HG02588 (cell line): ENCODE data around the gene COL5A3.

ENCODE experiments used
- ATAC-seq: cut with Tn5 transposase; IDR thresholded peaks from one replicate; pipeline ENCODE4 v1.9.1; 2021; ENCODE audit warnings: mild to moderate bottlenecking, moderate library complexity; ENCODE audit not compliant: unreplicated experiment

COL5A3 gene

GRCh38 chr19:10011974-10012373 is 1.7 kb upstream of the COL5A3 start:
- no peak for ATAC-seq

GRCh38 chr19:10010939-10011338 is 635 bp upstream of the COL5A3 start:
- no peak for ATAC-seq

- ATAC-seq: no peak
Measured at GRCh38 chr19:10009714-10010224, 535 bp downstream of the COL5A3 start.

- no peak for ATAC-seq
Measured at GRCh38 chr19:10008184-10008765, 2.0 kb downstream of the COL5A3 start.

- no peak for ATAC-seq
Measured at GRCh38 chr19:10007371-10008183, 2.7 kb downstream of the COL5A3 start.

GRCh38 chr19:10006752-10007323 is 3.5 kb downstream of the COL5A3 start:
- ATAC-seq: no peak

- ATAC-seq: no peak
Measured at GRCh38 chr19:10006335-10006708, 4.0 kb downstream of the COL5A3 start.

- no peak for ATAC-seq
Measured at GRCh38 chr19:10005632-10006334, 4.5 kb downstream of the COL5A3 start.

GRCh38 chr19:10004617-10005016 is 5.7 kb downstream of the COL5A3 start:
- ATAC-seq: no peak

GRCh38 chr19:10003271-10003670 is 7.0 kb downstream of the COL5A3 start:
- no peak for ATAC-seq

GRCh38 chr19:10001899-10002298 is 8.4 kb downstream of the COL5A3 start:
- ATAC-seq: no peak

GRCh38 chr19:10000171-10000826 is 10.0 kb downstream of the COL5A3 start:
- ATAC-seq: no peak

GRCh38 chr19:9996541-9996940 is 13.8 kb downstream of the COL5A3 start:
- ATAC-seq: no peak

GRCh38 chr19:9995999-9996398 is 14.3 kb downstream of the COL5A3 start:
- ATAC-seq: no peak

- ATAC-seq: no peak
Measured at GRCh38 chr19:9995084-9995483, 15.2 kb downstream of the COL5A3 start.

GRCh38 chr19:9991425-9992191 is 18.7 kb downstream of the COL5A3 start:
- ATAC-seq: no peak

- no peak for ATAC-seq
Measured at GRCh38 chr19:9989504-9989903, 20.8 kb downstream of the COL5A3 start.

- ATAC-seq: no peak
Measured at GRCh38 chr19:9986787-9987281, 23.5 kb downstream of the COL5A3 start.

GRCh38 chr19:9981406-9982260 is 28.7 kb downstream of the COL5A3 start:
- ATAC-seq: no peak
